Measurements from ENCODE around the gene IGF2BP2.

IGF2BP2 gene

GRCh38 chr3:185637388-185637787 is 187.5 kb downstream of the IGF2BP2 start:
- no peak for DNase-seq (ENCODE audit: low spot score)
- in situ Hi-C loops (cut with MboI; ENCODE audit: low pct_unique_long_range_greater_than_20kb, low sequenced_read_pairs, unreplicated experiment), result no loop called here
- no peak for TF ChIP-seq CTCF (IDR thresholded peaks at IDR 0.05; ENCODE audit: extremely low read depth, insufficient read depth, missing control alignments)

GRCh38 chr3:185632996-185633395 is 191.8 kb downstream of the IGF2BP2 start:
- no peak for TF ChIP-seq CTCF (IDR thresholded peaks at IDR 0.05; ENCODE audit: extremely low read depth, insufficient read depth, missing control alignments)
- no peak for DNase-seq (ENCODE audit: low spot score)
- in situ Hi-C loops (cut with MboI; ENCODE audit: low pct_unique_long_range_greater_than_20kb, low sequenced_read_pairs, unreplicated experiment), result no loop called here

- in situ Hi-C loops (cut with MboI; ENCODE audit: low pct_unique_long_range_greater_than_20kb, low sequenced_read_pairs, unreplicated experiment), result no loop called here
- no peak for TF ChIP-seq CTCF (IDR thresholded peaks at IDR 0.05; ENCODE audit: extremely low read depth, insufficient read depth, missing control alignments)
- DNase-seq (ENCODE audit: low spot score), result no peak
These were observed 193.2 kb downstream of the IGF2BP2 start for GRCh38 chr3:185631508-185632206.

- in situ Hi-C loops (cut with MboI; ENCODE audit: low pct_unique_long_range_greater_than_20kb, low sequenced_read_pairs, unreplicated experiment), result no loop called here
- no peak for TF ChIP-seq CTCF (IDR thresholded peaks at IDR 0.05; ENCODE audit: extremely low read depth, insufficient read depth, missing control alignments)
- DNase-seq (ENCODE audit: low spot score), result no peak
These were observed 193.7 kb downstream of the IGF2BP2 start for GRCh38 chr3:185631108-185631507.

- in situ Hi-C loops (cut with MboI; ENCODE audit: low pct_unique_long_range_greater_than_20kb, low sequenced_read_pairs, unreplicated experiment), result no loop called here
- DNase-seq (ENCODE audit: low spot score), result no peak
- no peak for TF ChIP-seq CTCF (IDR thresholded peaks at IDR 0.05; ENCODE audit: extremely low read depth, insufficient read depth, missing control alignments)
These were observed 194.6 kb downstream of the IGF2BP2 start for GRCh38 chr3:185630182-185630622.

GRCh38 chr3:185629554-185630181 is 195.2 kb downstream of the IGF2BP2 start:
- in situ Hi-C loops (cut with MboI; ENCODE audit: low pct_unique_long_range_greater_than_20kb, low sequenced_read_pairs, unreplicated experiment), result no loop called here
- no peak for TF ChIP-seq CTCF (IDR thresholded peaks at IDR 0.05; ENCODE audit: extremely low read depth, insufficient read depth, missing control alignments)
- peak; percentile 42 for DNase-seq (ENCODE audit: low spot score)

Measured in GM13977 (cell line).